HepG2 (cell line): ENCODE data around the gene FAM219A. TPM values are rescaled to one million over a fixed set of nuclear protein-coding genes. Genes with fewer than 3 reads are reported as not detected.

Source experiments
- ATAC-seq: fragments of 200-7000 bp; cut with Tn5 transposase; 3 replicates; pipeline ENCODE4 v1.9.1; 2020; ENCODE audit warnings: mild to moderate bottlenecking, moderate library complexity
- BruUV-seq: library from RNA; stranded (reverse); fragments of 400-500 nt; replicated peaks from 2 replicates; lab custom pipeline; 2021; lab: Mats Ljungman, UMichigan
- CTCF ChIA-PET: fragments of 300-600 bp; formaldehyde crosslinking; extraction: SDS; loops from one replicate; lab custom pipeline; 2021; ENCODE audit warnings: low total read pairs, inconsistent platforms, low intra/inter-chr PET ratio; lab: Yijun Ruan, JAX
- POLR2A ChIA-PET: fragments of 350-600 bp; sonication (Branson Sonifier 250); formaldehyde crosslinking; loops from one replicate; lab custom pipeline; 2020; ENCODE audit warnings: antibody characterized with exemption, inconsistent platforms; lab: Yijun Ruan, JAX
- DNase-seq: peaks from one replicate; pipeline ENCODE4 v3.0.0-alpha.2; 2015; ENCODE audit warnings: low spot score
- FAIRE-seq: peaks from 3 replicates; lab custom pipeline; 2011; peaks lifted over from hg19 to GRCh38; lab: Jason Lieb, UNC
- H2AFZ ChIP-seq: one replicate; pipeline ENCODE4 v1.6.1; 2011; ENCODE audit warnings: low read length, inconsistent platforms
- H3K27ac ChIP-seq: fragments of 300-600 bp; 3 replicates; pipeline ENCODE4 v1.8.0; 2011; ENCODE audit warnings: mixed run types, mild to moderate bottlenecking, mixed read lengths, low read length, inconsistent platforms; ENCODE audit not compliant: insufficient read depth; ENCODE audit errors: extremely low read length
- H3K27me3 ChIP-seq, 2 experiments: fragments of 200-600 bp in 1 of 2; 2 replicates in 1 of 2; 3 replicates in 1 of 2; pipeline versions ENCODE4 v1.6.0 to v1.8.0; 2011; ENCODE audit warnings: low read length in 2 of 2, mild to moderate bottlenecking in 2 of 2, moderate library complexity in 2 of 2, inconsistent platforms in 1 of 2; ENCODE audit not compliant: insufficient read depth in 2 of 2, control insufficient read depth in 1 of 2
- H3K36me3 ChIP-seq, 2 experiments: fragments of 200-600 bp in 1 of 2; replicated peaks in 1 of 2; 2 replicates in 1 of 2; 3 replicates in 1 of 2; pipeline versions ENCODE4 v1.5.1 to v1.8.0; 2011; ENCODE audit warnings: low read length in 2 of 2, inconsistent platforms in 1 of 2; ENCODE audit not compliant: insufficient read depth in 2 of 2, control insufficient read depth in 1 of 2
- H3K4me1 ChIP-seq: 2 replicates; pipeline ENCODE4 v1.5.1; 2012; ENCODE audit warnings: low read length, inconsistent platforms; ENCODE audit not compliant: insufficient read depth
- H3K4me2 ChIP-seq: 2 replicates; pipeline ENCODE4 v1.6.0; 2011; ENCODE audit warnings: low read depth, low read length, inconsistent platforms
- H3K4me3 ChIP-seq, 3 experiments: fragments of 200-600 bp in 1 of 3; sonication (generic), shearing (Covaris generic) in 1 of 3; replicated peaks in 1 of 3; 2 replicates each; pipeline ENCODE4 v1.5.1; 2011 to 2016; ENCODE audit warnings: low read length in 3 of 3, inconsistent platforms in 2 of 3, low read depth in 2 of 3, mild to moderate bottlenecking in 2 of 3, control low read depth in 1 of 3, mixed read lengths in 1 of 3; ENCODE audit not compliant: insufficient read depth in 1 of 3
- H3K79me2 ChIP-seq: one replicate; pipeline ENCODE4 v1.6.1; 2011; ENCODE audit warnings: low read length, inconsistent platforms; ENCODE audit not compliant: insufficient read depth
- H3K9ac ChIP-seq: 2 replicates; pipeline ENCODE4 v1.6.0; 2011; ENCODE audit warnings: mild to moderate bottlenecking, low read depth, low read length, inconsistent platforms; ENCODE audit not compliant: insufficient read depth
- H3K9me3 ChIP-seq: 2 replicates; pipeline ENCODE4 v1.5.1; 2012; ENCODE audit warnings: mild to moderate bottlenecking, low read length
- H4K20me1 ChIP-seq: 2 replicates; pipeline ENCODE4 v1.6.0; 2011; ENCODE audit warnings: inconsistent platforms, mild to moderate bottlenecking, low read length, moderate library complexity; ENCODE audit not compliant: insufficient read depth
- HMG20B ChIP-seq: conservative IDR thresholded peaks from 2 replicates; pipeline ENCODE4 v1.6.1; 2016; ENCODE audit warnings: missing genetic modification reagents, missing compliant biosample characterization
- HMGA1 ChIP-seq: sonication (generic); formaldehyde crosslinking; conservative IDR thresholded peaks from 2 replicates; pipeline ENCODE4 v1.4.0; 2020; ENCODE audit warnings: missing genetic modification reagents
- KDM3A ChIP-seq: IDR thresholded peaks from 2 replicates; pipeline ENCODE4 v1.6.1; 2018; ENCODE audit warnings: low read depth, missing compliant biosample characterization
- PCBP2 ChIP-seq: fragments of 200-400 bp; formaldehyde crosslinking; optimal IDR thresholded peaks from 2 replicates; pipeline ENCODE3; 2018; ENCODE audit warnings: low read length, low read depth; ENCODE audit not compliant: poor library complexity, severe bottlenecking
- SALL1 ChIP-seq: sonication (generic); formaldehyde crosslinking; IDR thresholded peaks from 2 replicates; pipeline ENCODE4 v1.8.0; 2022; ENCODE audit warnings: mild to moderate bottlenecking, missing genetic modification reagents
- SOX5 ChIP-seq: IDR thresholded peaks from 2 replicates; pipeline ENCODE4 v1.6.1; 2016; ENCODE audit warnings: borderline replicate concordance
- TIGD3 ChIP-seq: sonication (generic); formaldehyde crosslinking; IDR thresholded peaks from 2 replicates; pipeline ENCODE4 v1.5.1; 2020; ENCODE audit warnings: mild to moderate bottlenecking, missing genetic modification reagents, borderline replicate concordance
- ZNF331 ChIP-seq: sonication (generic); formaldehyde crosslinking; IDR thresholded peaks from 2 replicates; pipeline ENCODE4 v1.4.0; 2020; ENCODE audit warnings: missing genetic modification reagents
- ZNF354B ChIP-seq: sonication (generic); formaldehyde crosslinking; IDR thresholded peaks from 2 replicates; pipeline ENCODE4 v1.8.0; 2022; ENCODE audit warnings: mild to moderate bottlenecking, missing genetic modification reagents
- ZNF740 ChIP-seq: sonication (generic); formaldehyde crosslinking; IDR thresholded peaks from 2 replicates; pipeline ENCODE4 v1.4.0; 2020; ENCODE audit warnings: missing genetic modification reagents
- WGBS: methylation state at CpG from one replicate; pipeline ENCODE4 v1.1.6; 2017; ENCODE audit warnings: low lambda C conversion rate; 5-methylcytosine and 5-hydroxymethylcytosine counted together
- in situ Hi-C: cut with HindIII; loops from 2 replicates; pipeline ENCODE4 v1.10.0; 2017; ENCODE audit warnings: low pct_unique_long_range_greater_than_20kb; ENCODE audit not compliant: extremely low pct_ligation_motif_present
- intact Hi-C: fragments of 100-400 bp; cut with micrococcal nuclease; formaldehyde crosslinking; loops from one replicate; pipeline ENCODE4 v1.10.0; 2022; ENCODE audit not compliant: unreplicated experiment
- polyA plus RNA-seq, 8 experiments: library from polyadenylated mRNA; depleted of rRNA in 3 of 8; stranded (reverse) in 7 of 8; unstranded in 1 of 8; fragments of >200 nt; fragmentation: Illumina TruSeq in 4 of 8; extraction: Trizol in 4 of 8; gene quantifications; 2 replicates each; pipeline versions ENCODE4 v1.2.1 to v1.2.3, GENCODE V29; 2011 to 2016; ENCODE audit warnings: low read depth in 4 of 8, missing spikeins in 1 of 8, mixed read lengths in 1 of 8; ENCODE audit not compliant: insufficient read depth in 1 of 8
- total RNA-seq, 5 experiments: library from RNA; depleted of rRNA; stranded (reverse); fragments of >200 nt; fragmentation: Illumina TruSeq; extraction: Trizol; gene quantifications; 2 replicates each; pipeline ENCODE4 v1.2.3, GENCODE V29; 2016; ENCODE audit warnings: low read depth in 1 of 5

Gene FAM219A
- total and polyA plus RNA-seq, 2 of the 13 experiments (the other 11 are each of a cell fraction or from before 2014, with no cell fraction given): 3.9 to 6.4 TPM

GRCh38 chr9:34383904-34384303 is 74.5 kb downstream of the FAM219A start (continued):
- TF ChIP-seq TIGD3 (CRISPR knock-in tag): no peak
- TF ChIP-seq, all 625 proteins: peak for 0

- ATAC-seq (no peak), DNase-seq (no peak)
- intact Hi-C loops (no loop called here), in situ Hi-C loops (no loop called here)
- no peaks in the 10 kb centered on the region; a peak in 1 of 5 replicates for H3K27me3 ChIP-seq
- ChIA-PET POLR2A (no interaction called here), CTCF (no interaction called here)
- H3K4me1 ChIP-seq: peaks cover 54% of the 10 kb centered on the region
- H3K27ac ChIP-seq: no peak overlapping the region
- H3K4me3 ChIP-seq: no peak overlapping the region
- BruUV-seq: no TSS peak
- 58% methylated on average over 3 of the region's 3 CpGs for WGBS
- no peaks in the 10 kb centered on the region for H4K20me1 ChIP-seq
- H3K79me2 ChIP-seq: no peaks in the 10 kb centered on the region
- no peaks in the 10 kb centered on the region for H3K9me3 ChIP-seq
- TF ChIP-seq SOX5 (no peak), SALL1 (CRISPR knock-in tag) (no peak), HMGA1 (CRISPR knock-in tag) (no peak), ZNF331 (CRISPR knock-in tag) (no peak), HMG20B (CRISPR knock-in tag) (no peak), ZNF740 (CRISPR knock-in tag) (no peak), PCBP2 (no peak), KDM3A (CRISPR knock-in tag) (no peak), ZNF354B (no peak)
- TF ChIP-seq, all 625 proteins: peak for 0
- no peak for FAIRE-seq
- Histone ChIP-seq H3K9ac (no peak overlapping the region), H2AFZ (no peak overlapping the region), H3K36me3 (no peaks in the 10 kb centered on the region), H3K4me2 (no peak overlapping the region)
Measured at GRCh38 chr9:34382879-34383278, 75.5 kb downstream of the FAM219A start.
